ENCODE measurements around the gene MLST8. TPM values are rescaled to one million over a fixed set of nuclear protein-coding genes. Genes with fewer than 3 reads are reported as not detected.

MLST8 gene
- total and polyA plus RNA-seq, 2 of the 8 experiments (the other 6 are each of a cell fraction or from before 2014, with no cell fraction given), result 67.6 to 321 TPM

DNA sequence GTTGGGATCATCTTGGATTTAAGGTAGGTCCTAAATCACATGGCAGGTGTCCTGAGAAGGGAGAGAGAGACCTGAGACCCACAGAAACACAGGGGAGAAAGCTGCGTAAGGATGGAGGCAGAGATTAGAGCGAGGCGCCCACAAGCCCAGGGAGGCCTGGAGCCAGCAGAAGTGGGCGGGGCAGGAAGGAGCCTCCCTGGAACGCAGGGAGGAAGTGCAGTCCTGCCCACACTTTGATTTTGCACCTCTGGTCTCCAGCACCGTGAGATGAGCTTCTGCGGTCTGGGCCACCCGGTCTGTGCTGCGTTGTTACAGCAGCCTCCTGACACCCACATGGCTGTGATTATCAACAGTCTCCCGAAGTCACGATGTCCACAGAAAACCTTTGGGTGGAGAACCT is 37.3 kb downstream of the MLST8 start (continued):
- no peak for TF ChIP-seq RNF2 (IDR thresholded peaks at IDR 0.05; ENCODE audit: borderline replicate concordance, low read depth, low read length, missing control alignments, poor library complexity, severe bottlenecking)
- TF ChIP-seq ZNF274 (IDR thresholded peaks at IDR 0.05; ENCODE audit: borderline replicate concordance, extremely low read depth, low read length), result no peak
- TF ChIP-seq EZH2 (IDR thresholded peaks at IDR 0.05; ENCODE audit: low read depth, low read length, severe bottlenecking), result no peak
- no peak for TF ChIP-seq POLR2AphosphoS5 (IDR thresholded peaks at IDR 0.05; ENCODE audit: low read depth, low read length)
- TF ChIP-seq TCF12 (IDR thresholded peaks at IDR 0.05; ENCODE audit: low read depth, low read length), result no peak
- TF ChIP-seq KDM4A (IDR thresholded peaks at IDR 0.05; ENCODE audit: low read depth, low read length, severe bottlenecking), result no peak
- no peak for TF ChIP-seq ATF2 (IDR thresholded peaks at IDR 0.05; ENCODE audit: low read length)

Data from H1 (cell line).